CD4-positive, alpha-beta T cell treated with Interferon alpha-2 for 1 hour (primary cell): ENCODE measurements around the gene MB21D2.
A peak's percentile ranks its signal among the peaks of the same experiment; 100 is the strongest.
"Not testable (repeated sequence)": the region's sequence is repeated elsewhere in the genome, so short reads cannot be mapped to it uniquely, and the experiment has no call there.

Experiments used
- DNase-seq, 2 donors: peaks; one replicate each; pipeline ENCODE4 v3.0.0-alpha.2; 2020 to 2022

MB21D2 gene

DNA sequence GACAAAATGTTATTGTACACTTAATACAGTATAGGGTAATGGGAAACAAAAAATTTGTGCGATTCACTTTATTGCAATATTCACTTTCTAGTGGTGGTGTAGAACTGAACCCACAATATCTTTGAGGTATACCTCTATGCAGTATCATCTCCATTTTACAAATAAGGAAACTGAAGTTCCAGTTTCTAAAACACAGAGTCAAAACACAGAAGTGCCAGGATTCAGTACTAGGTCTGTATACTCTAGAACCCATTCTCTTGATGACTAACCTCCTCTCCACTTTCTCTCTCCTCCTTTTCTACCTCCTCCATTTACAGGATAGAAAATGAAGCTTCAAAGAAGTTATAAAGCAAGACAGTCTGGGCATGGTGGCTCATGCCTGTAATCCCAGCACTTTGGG lies 62.2 kb downstream of the MB21D2 start:
- DNase-seq = no peak

DNA sequence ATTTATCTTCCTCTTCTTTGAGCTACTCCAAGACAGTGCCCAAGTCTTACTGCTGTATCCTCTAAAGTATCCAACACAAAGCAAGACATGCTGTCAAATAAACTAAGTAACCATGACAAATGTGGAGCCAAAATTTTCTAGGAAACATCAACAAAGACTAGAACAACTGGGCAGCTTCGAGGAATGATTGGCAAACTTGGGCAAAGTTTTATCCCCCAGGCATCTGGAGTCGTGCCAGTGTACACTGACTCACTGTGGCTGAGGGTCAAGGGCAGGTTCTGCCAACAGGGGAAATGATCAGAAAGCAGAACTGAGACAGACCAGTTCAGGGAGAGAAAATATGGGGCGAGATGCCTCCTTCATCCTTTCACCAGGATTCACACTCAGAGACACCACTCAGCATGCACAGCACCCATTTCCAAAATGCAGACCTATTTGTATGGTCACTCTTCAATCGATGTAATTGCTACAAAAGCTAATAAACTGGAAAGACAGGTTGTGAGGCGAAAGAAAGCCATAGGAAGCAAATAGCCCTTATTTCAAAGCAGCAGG lies 65.8 kb downstream of the MB21D2 start:
- peak in 1 of 2 donors; percentile 44 for DNase-seq

DNA sequence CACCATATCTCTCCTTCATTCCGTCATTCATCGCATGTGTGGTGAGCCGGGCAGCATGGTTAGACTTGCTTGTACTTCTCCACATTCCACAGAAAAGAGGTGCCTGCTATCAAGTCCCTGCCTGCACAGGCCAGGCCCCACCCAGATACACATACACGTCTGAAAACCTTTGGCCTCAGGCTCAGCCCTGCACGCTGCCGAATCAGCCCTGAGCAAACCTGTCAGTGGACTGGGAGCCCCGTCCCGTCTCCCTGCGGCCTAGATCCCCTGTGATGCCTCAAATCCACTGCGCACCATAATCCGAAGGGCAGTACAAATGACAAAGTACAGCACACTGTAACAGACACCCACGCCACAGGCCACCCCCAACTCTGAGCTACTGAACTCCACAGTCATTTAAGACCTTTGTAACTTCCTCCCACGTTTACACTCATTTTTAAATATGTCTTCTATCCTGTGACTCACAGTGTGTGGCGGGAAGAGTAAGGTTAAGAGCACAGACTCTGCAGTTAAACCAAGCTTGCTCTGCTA lies 67.1 kb downstream of the MB21D2 start:
- DNase-seq = no peak

DNA sequence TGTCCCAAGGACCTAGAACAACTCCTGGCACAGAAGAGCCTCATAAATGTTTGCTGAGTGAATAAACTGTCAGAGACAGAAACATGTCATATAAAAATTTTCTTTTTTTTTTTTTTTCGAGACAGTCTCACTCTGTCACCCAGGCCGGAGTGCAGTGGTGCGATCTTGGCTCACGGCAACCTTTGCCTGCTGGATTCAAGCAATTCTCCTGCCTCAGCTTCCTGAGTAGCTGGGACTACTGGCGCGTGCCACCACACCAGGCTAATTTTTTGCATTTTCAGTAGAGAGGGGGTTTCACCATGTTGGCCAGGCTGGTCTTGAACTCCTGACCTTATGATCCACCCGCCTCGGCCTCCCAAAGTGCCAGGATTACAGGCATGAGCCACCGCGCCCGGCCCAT lies 67.8 kb downstream of the MB21D2 start:
- not testable (repeated sequence) for DNase-seq

- no peak for DNase-seq
Measured at GRCh38 chr3:192848371-192849233, 69.1 kb downstream of the MB21D2 start.

- DNase-seq = no peak
Measured at GRCh38 chr3:192847941-192848340, 69.7 kb downstream of the MB21D2 start.

DNA sequence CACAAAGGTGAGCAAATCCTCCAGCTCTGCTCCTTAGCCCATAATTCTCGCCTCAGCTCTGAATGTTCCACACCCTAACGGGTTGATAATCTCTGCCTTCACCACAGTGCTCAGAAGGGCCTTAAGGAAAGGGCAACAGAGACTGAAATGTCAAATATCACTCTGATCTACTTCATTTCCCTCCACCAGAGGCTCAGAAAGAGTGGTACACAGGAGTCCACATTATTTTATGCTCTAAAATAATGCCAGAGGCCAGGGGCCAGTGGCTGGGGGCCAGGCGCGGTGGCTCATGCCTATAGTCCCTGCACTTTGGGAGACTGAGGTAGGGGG lies 72.2 kb downstream of the MB21D2 start:
- no peak for DNase-seq

- no peak for DNase-seq
Measured at GRCh38 chr3:192844836-192845525, 72.7 kb downstream of the MB21D2 start.

DNA sequence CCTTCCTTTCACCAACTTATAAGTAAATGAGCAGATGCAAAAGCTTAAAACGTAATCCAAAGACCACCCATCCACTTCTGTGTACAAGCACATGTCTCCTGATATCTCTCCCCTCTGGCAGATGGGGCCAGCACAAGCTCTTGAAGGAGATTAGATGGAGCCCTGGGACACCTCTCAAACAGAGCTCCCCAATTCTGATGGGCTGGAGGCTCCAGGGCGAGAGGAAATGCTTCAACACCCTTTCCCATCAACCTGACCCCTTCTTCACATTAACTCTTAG lies 73.2 kb downstream of the MB21D2 start:
- DNase-seq = no peak

DNA sequence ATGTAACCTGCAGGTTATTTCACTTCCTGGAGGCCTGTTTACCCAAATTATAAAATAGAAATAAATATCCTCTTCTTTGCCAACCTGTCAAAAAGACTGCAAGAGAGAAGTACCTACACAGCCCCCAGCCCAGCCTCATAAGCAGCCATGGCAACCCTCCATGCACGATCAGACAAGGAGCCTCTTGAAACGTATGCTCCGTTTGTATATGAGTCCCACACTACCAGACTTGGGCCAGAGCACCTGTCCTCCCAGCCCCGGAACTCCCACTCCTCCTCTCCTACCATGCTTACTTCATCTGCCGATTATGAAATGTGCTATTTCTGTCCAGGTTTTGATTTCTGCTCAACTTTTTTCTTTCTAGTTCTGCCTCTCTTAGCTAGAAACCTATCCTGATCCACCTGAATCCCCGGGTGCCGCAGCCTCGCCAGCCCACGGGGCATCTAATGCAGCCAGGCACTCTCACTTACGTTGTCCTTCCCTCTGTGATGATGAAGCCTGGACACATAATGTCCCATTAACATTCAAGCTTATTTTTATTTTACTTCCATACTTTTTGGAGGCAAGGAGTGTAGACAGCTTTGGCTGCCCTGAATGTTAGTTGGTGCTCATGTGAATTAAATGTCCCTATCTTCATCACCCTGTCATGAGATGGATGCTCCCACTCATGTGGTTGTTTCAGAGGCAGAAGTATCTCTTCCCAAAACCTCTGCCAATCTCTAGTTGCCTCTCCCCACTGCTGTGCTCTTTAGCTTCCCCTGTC lies 73.8 kb downstream of the MB21D2 start:
- DNase-seq = no peak

- no peak for DNase-seq
Measured at GRCh38 chr3:192843119-192843518, 74.5 kb downstream of the MB21D2 start.

DNA sequence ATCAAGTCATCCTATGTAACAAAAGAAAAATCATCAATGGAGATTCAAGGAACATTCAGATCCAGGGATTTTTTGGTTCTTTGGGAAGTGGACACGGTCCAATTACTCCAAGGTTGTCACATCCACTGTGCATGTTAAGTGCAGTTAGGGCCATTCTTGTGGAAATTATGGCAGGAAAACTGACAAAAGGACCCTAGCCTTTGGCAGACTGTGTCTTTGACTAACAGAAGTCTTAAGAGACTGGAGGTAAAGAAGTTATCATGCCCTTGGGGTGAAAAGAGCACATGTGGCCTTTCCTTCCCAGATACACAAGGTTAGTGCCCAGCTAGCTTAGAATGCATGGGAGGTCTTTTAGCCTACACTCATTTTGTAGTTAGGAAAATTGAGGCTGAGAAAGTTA lies 74.9 kb downstream of the MB21D2 start:
- DNase-seq = no peak

DNA sequence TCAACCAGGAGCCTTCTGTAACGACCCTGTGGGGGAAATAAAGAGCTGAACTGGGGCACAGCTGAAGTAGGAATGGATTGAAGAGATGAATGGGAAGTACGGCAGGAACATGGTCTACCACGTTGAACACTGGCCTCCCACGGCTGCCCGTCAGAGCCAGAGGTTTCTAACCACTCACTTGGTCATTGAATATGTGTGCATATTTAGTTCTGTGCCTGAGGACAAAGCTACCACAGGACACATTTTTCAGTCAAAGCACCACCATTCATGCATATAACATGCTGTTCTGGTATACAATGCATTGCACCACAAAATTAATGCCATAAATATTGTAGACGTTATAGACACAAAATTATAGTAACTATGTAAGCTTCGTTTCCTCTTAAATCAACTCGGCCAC lies 75.5 kb downstream of the MB21D2 start:
- no peak for DNase-seq

DNA sequence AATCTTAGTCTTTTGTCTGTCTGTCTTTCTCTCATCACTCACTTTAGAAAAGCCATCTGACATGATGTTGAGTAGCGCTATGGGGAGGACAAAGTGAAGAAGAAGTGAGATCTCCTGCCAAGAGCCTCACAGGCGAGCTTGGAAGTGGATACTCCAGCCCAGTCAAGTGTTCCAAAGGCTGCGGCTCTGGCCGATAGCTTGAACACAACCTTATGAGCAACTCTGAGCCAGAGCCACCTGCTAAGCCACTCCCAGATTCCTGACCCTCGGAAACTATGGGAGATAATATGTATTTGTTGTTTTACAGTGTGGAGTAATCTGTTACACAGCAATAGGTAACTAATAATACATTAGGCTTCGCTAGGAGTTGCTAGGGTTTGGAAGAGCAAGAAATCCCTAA lies 76.2 kb downstream of the MB21D2 start:
- no peak for DNase-seq

GRCh38 chr3:192840143-192840836 lies 77.4 kb downstream of the MB21D2 start:
- DNase-seq = no peak

DNA sequence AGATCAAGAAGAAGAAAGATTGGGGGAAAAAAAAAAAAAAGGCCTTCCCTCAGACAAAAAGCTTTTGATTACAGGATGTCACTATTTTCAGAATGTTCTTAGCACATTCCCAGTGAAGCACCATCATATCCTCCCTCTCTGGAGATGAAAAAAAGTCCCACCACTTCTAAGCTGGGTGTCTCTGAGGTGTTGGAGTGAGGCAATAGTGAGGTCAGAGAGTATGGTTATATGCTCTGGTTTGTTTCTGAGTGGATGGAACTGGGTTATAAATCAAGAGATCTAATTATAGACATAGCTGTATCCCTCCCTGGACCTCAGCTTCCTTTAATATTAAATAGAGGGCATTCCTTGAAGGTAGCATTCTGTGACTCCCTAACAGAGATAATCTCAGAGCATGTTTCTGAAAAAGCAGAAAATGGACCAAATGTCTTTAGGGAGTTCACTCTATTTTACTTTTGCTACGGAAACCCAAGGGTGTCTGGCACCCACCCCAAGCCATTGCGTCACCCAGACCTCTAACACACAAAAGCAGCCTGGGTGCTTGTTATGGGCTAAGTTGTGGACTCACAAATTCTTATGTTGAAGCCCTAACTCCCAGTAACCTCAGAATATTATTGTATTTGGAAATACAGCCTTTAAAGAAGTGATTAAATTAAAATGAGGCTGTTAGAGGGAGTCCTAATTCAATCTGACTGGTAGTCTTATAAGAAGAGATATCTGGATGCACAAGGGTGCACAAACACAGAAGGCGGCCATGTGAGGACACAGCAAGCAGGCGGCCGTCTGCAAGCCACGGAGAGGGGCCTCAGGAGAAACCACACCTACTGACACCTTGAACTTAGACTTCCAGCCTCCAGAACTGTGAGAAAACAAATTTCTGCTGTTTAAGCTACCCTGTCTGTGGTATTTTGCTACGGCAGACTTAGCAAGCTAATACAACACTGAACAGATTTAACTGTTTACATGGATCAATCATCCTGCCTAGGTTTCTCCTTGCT lies 81.5 kb downstream of the MB21D2 start:
- no peak for DNase-seq

DNA sequence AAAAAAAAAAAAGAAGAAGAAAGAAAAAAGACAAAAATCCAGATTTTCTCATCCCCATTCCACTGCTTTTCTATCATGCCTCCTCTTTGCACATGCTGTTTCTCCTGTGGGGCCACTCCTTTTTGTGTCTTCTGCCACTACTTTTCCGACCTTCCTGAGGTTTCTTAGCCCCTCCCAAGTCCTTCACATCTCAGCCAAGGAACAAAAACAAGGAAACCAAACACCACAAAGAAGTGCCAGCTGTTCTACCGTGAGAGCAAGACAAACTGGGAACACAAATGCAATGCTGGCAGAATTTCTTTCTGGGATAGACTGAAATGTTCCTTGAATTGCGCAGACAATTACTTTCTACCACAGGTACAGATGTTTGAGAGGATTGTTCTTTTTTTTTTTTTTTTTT lies 83.2 kb downstream of the MB21D2 start:
- DNase-seq = no peak

DNA sequence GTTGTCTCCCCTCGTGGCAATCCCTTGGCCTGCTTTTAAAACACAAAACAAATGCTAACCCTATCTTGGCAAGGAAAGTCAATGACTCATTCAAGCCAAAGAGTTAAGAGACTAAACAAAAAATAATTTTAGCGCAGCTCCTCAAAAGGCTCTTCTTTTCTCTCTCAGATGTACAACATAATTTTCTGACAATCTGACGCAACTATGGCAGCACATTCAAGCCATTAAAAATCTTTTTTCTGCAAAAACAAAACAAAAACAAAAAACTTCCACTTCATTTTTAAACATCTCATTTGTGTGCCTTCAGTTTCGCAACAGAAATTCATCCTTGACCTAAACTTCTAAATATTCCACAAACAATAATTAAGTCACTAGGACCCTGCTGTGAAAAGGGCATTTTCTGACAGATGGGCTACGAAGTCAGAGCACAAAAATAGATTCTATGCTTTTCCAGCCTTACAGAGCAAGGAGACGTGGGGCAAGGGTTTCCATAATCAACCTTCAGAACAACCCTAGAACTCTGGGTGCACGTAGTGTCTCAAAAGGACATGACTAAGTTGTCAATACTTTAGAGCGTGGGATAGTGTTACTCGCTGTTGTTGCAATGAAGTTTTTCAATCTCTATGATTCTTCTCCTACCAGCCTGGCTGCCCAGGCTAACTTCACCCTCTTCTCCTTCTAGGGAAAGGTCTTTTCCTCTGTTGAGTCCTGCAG lies 84.3 kb downstream of the MB21D2 start:
- no peak for DNase-seq

GRCh38 chr3:192831801-192832347 lies 85.8 kb downstream of the MB21D2 start:
- DNase-seq = no peak

GRCh38 chr3:192831111-192831644 lies 86.5 kb downstream of the MB21D2 start:
- DNase-seq = no peak
